Measurements from ENCODE around the gene SPTBN5. TPM values are rescaled to one million over a fixed set of nuclear protein-coding genes. Genes with fewer than 3 reads are reported as not detected.

Gene SPTBN5
- 0.15 TPM for polyA plus RNA-seq (2013)

DNA sequence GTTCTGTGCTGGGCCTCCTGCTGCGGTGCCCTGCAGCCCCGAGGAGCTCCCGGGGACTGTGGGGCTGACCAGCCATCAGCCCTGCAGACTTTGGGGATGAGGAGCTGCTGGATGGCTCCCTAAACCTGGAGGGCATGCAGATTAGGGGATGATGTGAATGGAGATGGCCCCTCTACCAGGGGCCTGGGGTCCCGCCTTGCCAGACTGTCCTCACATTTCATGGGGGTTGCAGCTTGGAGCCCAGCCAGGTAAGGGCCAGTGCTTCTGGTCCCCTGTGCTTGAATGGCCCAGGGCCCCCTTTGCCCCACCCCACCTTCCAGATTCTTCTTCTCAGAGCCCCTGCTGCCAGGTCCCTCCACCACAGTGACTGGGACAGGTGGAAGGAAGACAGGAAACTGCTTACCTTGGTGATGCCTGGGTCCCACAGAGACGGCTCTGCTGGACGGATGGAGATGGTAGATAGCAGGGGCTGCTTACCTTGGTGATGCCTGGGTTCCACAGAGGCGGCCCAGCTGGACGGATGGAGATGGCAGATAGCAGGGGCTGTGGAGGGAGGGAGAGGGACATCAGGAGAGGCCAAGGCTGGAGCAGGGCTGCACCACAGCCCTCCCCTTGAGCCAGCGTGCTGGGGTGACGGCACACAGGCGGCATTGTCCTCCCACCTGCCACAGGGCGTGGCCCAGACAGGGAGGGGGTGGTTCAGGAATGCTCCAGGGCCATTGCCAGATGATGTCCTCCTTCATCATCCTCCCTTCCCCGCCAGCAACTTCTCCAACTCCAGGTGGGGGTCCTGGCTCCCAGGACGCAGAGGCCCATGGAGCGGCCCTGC is at the start of gene SPTBN5:
TSS of gene SPTBN5 (minus strand) at position 632 of the 829 bp plus-strand sequence. CDS start at position 76, 556 bp downstream.
- Histone ChIP-seq H3K9me3 (ENCODE audit: control extremely low read depth in 1 of 5, control insufficient read depth in 4 of 5, insufficient read depth in 2 of 5, low read depth in 1 of 5, low read length in 4 of 5) (no peaks in the 10 kb centered on the region), H3K27ac (ENCODE audit: insufficient read depth in 1 of 2, low read depth in 1 of 2, low read length in 2 of 2, poor library complexity in 1 of 2, severe bottlenecking in 2 of 2) (no peak within 1 kb of the TSS), H3K4me3 (ENCODE audit: control insufficient read depth in 1 of 7, extremely low read depth in 1 of 7, insufficient read depth in 4 of 7, low read depth in 2 of 7, low read length in 6 of 7) (peak within 1 kb of the TSS in 3 of 7 experiments; percentile 13 to 46 (median 46)), H3K36me3 (ENCODE audit: control insufficient read depth in 4 of 4, insufficient read depth in 4 of 4, low read length in 3 of 4) (no peaks in the 10 kb centered on the region), H3K4me1 (ENCODE audit: control extremely low read depth in 1 of 4, control insufficient read depth in 4 of 4, insufficient read depth in 4 of 4, low read length in 3 of 4) (peaks cover 0 to 33% (median 26%) of the 10 kb centered on the region in 4 experiments), H3K27me3 (replicated peaks in 2 of 5; ENCODE audit: control insufficient read depth in 4 of 5, insufficient read depth in 5 of 5, low read length in 4 of 5) (no peaks in the 10 kb centered on the region)
- ChIA-PET POLR2A (no interaction called here), CTCF (interaction anchor here (0.6 to 2.2 kb wide), 10 partner anchors 10 to 28 kb away, joined by 3 to 24 read pairs (median 4); no protein-coding TSS in a partner anchor)
- WGBS (ENCODE audit: insufficient coverage), result 96% methylated on average over 9 of the region's 15 CpGs
- DNase-seq, result no peak

DNA sequence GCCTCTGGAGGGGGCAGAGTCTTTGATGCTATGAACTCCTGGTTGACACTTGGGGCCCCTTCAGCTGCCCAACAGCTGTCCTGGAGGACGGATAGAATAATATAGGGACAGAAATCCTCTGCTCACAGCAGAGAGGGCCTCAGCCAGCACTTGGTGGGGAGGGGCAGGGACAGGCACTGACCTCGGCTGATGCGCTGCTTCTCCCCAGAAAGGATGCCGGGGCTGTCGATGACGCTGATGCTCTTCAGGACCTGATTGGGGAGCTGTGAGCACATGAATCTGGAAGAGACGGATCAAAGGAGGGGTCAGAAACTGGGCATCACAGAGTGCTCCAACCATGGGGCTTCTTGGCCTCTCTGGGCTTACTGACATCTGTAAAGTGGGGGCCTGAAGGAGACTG is 49.0 kb upstream of the SPTBN5 start:
- WGBS (ENCODE audit: insufficient coverage), result 96% methylated on average over 6 of the region's 7 CpGs
- ChIA-PET CTCF (interaction anchor here (1.2 kb wide), 1 partner anchor 9 kb away, joined by 4 read pairs; no protein-coding TSS in a partner anchor), POLR2A (no interaction called here)
- no peak overlapping the region for H3K27ac ChIP-seq (ENCODE audit: insufficient read depth in 1 of 2, low read depth in 1 of 2, low read length in 2 of 2, poor library complexity in 1 of 2, severe bottlenecking in 2 of 2)
- no peaks in the 10 kb centered on the region for H3K9me3 ChIP-seq (ENCODE audit: control extremely low read depth in 1 of 5, control insufficient read depth in 4 of 5, insufficient read depth in 2 of 5, low read depth in 1 of 5, low read length in 4 of 5)
- peaks cover 0 to 4% (median 3%) of the 10 kb centered on the region in 4 experiments for H3K4me1 ChIP-seq (ENCODE audit: control extremely low read depth in 1 of 4, control insufficient read depth in 4 of 4, insufficient read depth in 4 of 4, low read length in 3 of 4)
- DNase-seq, result no peak
- H3K36me3 ChIP-seq (ENCODE audit: control insufficient read depth in 4 of 4, insufficient read depth in 4 of 4, low read length in 3 of 4), result no peaks in the 10 kb centered on the region
- no peaks in the 10 kb centered on the region for H3K27me3 ChIP-seq (replicated peaks in 2 of 5; ENCODE audit: control insufficient read depth in 4 of 5, insufficient read depth in 5 of 5, low read length in 4 of 5)
- no peak overlapping the region for H3K4me3 ChIP-seq (ENCODE audit: control insufficient read depth in 1 of 7, extremely low read depth in 1 of 7, insufficient read depth in 4 of 7, low read depth in 2 of 7, low read length in 6 of 7)

DNA sequence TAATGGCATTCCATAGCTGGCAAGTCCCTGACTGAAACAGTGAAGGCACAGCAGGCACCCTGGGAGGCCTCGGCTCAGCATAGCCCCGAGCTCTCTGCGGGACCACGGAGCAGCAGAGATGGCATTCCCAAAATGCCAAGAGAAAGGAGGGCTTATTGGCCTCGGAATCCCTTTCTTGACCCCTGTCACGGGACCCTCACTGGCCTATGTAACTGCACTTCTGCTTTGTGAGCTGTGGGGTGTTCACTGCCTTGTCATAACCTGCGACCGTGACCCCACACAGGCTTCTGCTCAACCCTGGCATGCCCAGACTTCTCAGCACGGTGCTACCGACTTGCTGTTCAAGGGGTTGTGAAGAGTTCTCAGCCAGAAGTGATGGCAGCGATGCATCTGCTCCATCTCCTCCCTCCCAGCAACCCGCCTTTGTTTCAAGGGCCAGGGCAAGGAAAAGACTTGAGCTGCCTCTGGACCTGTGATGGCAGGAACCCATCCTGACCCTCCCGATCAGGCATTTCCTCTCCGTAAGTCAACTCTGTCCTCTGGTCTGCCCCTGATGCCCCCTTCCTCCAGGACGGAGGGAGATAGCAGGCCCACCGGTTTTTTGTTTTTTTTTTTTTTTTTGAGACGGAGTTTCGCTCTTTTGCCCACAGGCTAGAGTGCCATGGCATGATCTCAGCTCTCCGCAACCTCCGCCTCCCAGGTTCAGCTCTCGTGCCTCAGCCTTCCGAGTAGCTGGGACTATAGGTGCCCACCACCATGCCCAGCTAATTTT is 48.0 kb upstream of the SPTBN5 start:
- ChIA-PET CTCF (interaction anchor here (0.6 to 1.2 kb wide), 2 partner anchors 10 to 1223 kb away, joined by 3 to 4 read pairs; no protein-coding TSS in a partner anchor), POLR2A (no interaction called here)
- no peak overlapping the region for H3K27ac ChIP-seq (ENCODE audit: insufficient read depth in 1 of 2, low read depth in 1 of 2, low read length in 2 of 2, poor library complexity in 1 of 2, severe bottlenecking in 2 of 2)
- H3K4me3 ChIP-seq (ENCODE audit: control insufficient read depth in 1 of 7, extremely low read depth in 1 of 7, insufficient read depth in 4 of 7, low read depth in 2 of 7, low read length in 6 of 7), result no peak overlapping the region
- 97% methylated on average over 19 of the region's 22 CpGs for WGBS (ENCODE audit: insufficient coverage)
- H3K4me1 ChIP-seq (ENCODE audit: control extremely low read depth in 1 of 4, control insufficient read depth in 4 of 4, insufficient read depth in 4 of 4, low read length in 3 of 4), result peaks cover 9 to 15% (median 12%) of the 10 kb centered on the region in 4 experiments
- no peaks in the 10 kb centered on the region for H3K36me3 ChIP-seq (ENCODE audit: control insufficient read depth in 4 of 4, insufficient read depth in 4 of 4, low read length in 3 of 4)
- H3K27me3 ChIP-seq (replicated peaks in 2 of 5; ENCODE audit: control insufficient read depth in 4 of 5, insufficient read depth in 5 of 5, low read length in 4 of 5), result no peaks in the 10 kb centered on the region
- DNase-seq, result no peak
- H3K9me3 ChIP-seq (ENCODE audit: control extremely low read depth in 1 of 5, control insufficient read depth in 4 of 5, insufficient read depth in 2 of 5, low read depth in 1 of 5, low read length in 4 of 5), result no peaks in the 10 kb centered on the region

DNA sequence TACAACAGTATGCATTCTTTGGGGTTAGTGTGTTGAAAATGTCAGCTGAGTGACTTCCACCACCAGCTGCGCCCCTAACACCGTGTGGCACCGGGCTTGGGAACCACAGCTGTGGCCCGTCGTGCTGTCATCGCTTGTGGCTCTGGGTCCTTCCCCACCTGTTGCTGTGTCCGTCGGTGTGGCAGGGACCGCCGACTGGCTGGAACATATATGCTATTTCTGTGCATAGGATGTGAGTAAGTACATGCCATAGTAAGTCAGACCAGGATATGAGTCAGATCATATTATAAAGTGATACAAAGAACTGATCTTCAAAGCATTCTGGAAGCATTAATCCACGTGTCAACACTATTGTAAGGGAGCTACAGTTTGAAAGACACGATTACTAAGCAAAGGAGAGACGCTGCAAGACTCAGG is 46.6 kb upstream of the SPTBN5 start:
- no peak for DNase-seq
- Histone ChIP-seq H3K27ac (ENCODE audit: insufficient read depth in 1 of 2, low read depth in 1 of 2, low read length in 2 of 2, poor library complexity in 1 of 2, severe bottlenecking in 2 of 2) (no peak overlapping the region), H3K27me3 (replicated peaks in 2 of 5; ENCODE audit: control insufficient read depth in 4 of 5, insufficient read depth in 5 of 5, low read length in 4 of 5) (no peaks in the 10 kb centered on the region), H3K36me3 (ENCODE audit: control insufficient read depth in 4 of 4, insufficient read depth in 4 of 4, low read length in 3 of 4) (no peaks in the 10 kb centered on the region), H3K4me3 (ENCODE audit: control insufficient read depth in 1 of 7, extremely low read depth in 1 of 7, insufficient read depth in 4 of 7, low read depth in 2 of 7, low read length in 6 of 7) (no peak overlapping the region), H3K4me1 (ENCODE audit: control extremely low read depth in 1 of 4, control insufficient read depth in 4 of 4, insufficient read depth in 4 of 4, low read length in 3 of 4) (peaks cover 12 to 26% (median 17%) of the 10 kb centered on the region in 4 experiments), H3K9me3 (ENCODE audit: control extremely low read depth in 1 of 5, control insufficient read depth in 4 of 5, insufficient read depth in 2 of 5, low read depth in 1 of 5, low read length in 4 of 5) (no peaks in the 10 kb centered on the region)
- WGBS (ENCODE audit: insufficient coverage), result 100% methylated on average over 9 of the region's 13 CpGs
- ChIA-PET POLR2A (no interaction called here), CTCF (interaction anchor here (0.9 to 1.0 kb wide), 3 partner anchors 15 to 31 kb away, joined by 3 read pairs; no protein-coding TSS in a partner anchor)

DNA sequence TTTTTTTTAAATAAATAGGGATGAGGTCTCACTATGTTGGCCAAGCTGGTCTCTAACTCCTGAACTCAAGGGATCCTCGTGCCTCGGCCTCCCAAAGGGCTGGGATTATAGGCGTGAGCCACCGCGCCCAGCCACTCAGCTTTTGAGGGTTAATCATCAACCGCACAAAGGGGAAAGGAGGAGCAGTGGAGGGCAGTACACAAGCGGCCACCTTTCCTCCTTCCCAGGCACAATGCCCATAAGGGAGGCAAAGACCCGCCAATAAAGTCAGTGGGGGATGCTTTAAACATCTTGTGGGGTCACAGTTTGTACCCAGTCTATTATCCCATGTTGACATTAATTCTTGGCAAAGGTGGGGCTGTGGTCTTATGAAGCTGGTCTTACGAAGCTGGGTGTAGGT is 46.1 kb upstream of the SPTBN5 start:
- 100% methylated on average over 1 of the region's 9 CpGs for WGBS (ENCODE audit: insufficient coverage)
- Histone ChIP-seq H3K27me3 (replicated peaks in 2 of 5; ENCODE audit: control insufficient read depth in 4 of 5, insufficient read depth in 5 of 5, low read length in 4 of 5) (no peaks in the 10 kb centered on the region), H3K36me3 (ENCODE audit: control insufficient read depth in 4 of 4, insufficient read depth in 4 of 4, low read length in 3 of 4) (no peaks in the 10 kb centered on the region), H3K27ac (ENCODE audit: insufficient read depth in 1 of 2, low read depth in 1 of 2, low read length in 2 of 2, poor library complexity in 1 of 2, severe bottlenecking in 2 of 2) (no peak overlapping the region), H3K4me3 (ENCODE audit: control insufficient read depth in 1 of 7, extremely low read depth in 1 of 7, insufficient read depth in 4 of 7, low read depth in 2 of 7, low read length in 6 of 7) (no peak overlapping the region), H3K9me3 (ENCODE audit: control extremely low read depth in 1 of 5, control insufficient read depth in 4 of 5, insufficient read depth in 2 of 5, low read depth in 1 of 5, low read length in 4 of 5) (no peaks in the 10 kb centered on the region), H3K4me1 (ENCODE audit: control extremely low read depth in 1 of 4, control insufficient read depth in 4 of 4, insufficient read depth in 4 of 4, low read length in 3 of 4) (peaks cover 12 to 31% (median 20%) of the 10 kb centered on the region in 4 experiments)
- ChIA-PET CTCF (interaction anchor here (0.9 to 1.0 kb wide), 2 partner anchors 27 to 30 kb away, joined by 3 read pairs; no protein-coding TSS in a partner anchor), POLR2A (no interaction called here)
- DNase-seq, result no peak

DNA sequence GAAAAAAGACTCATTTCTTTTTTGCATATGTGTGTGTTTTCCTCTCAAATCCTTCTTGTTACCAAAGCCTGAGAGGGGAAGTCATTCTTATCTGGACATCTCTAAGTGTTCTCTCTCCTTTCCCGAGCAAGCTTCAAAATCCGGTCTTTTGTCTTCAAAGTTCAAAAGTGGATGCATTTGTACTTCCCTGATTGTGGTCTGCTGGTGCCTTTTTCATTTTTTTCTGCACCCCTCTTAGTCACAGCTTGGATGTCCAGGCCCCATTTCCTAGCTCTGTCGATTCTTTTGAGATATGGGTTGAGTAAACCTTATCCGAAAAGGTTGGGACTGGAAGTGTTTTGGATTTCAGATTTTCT is 43.7 kb upstream of the SPTBN5 start:
- ChIA-PET POLR2A (interaction anchor here (1.2 kb wide), 1 partner anchor 20 kb away, joined by 4 read pairs; no protein-coding TSS in a partner anchor), CTCF (interaction anchor here (0.8 to 3.4 kb wide), 7 partner anchors 12 to 164 kb away, joined by 3 to 12 read pairs (median 5); partner anchors contain the start of gene MAPKBP1)
- no peaks in the 10 kb centered on the region for H3K27me3 ChIP-seq (replicated peaks in 2 of 5; ENCODE audit: control insufficient read depth in 4 of 5, insufficient read depth in 5 of 5, low read length in 4 of 5)
- H3K27ac ChIP-seq (ENCODE audit: insufficient read depth in 1 of 2, low read depth in 1 of 2, low read length in 2 of 2, poor library complexity in 1 of 2, severe bottlenecking in 2 of 2), result no peak overlapping the region
- H3K36me3 ChIP-seq (ENCODE audit: control insufficient read depth in 4 of 4, insufficient read depth in 4 of 4, low read length in 3 of 4), result no peaks in the 10 kb centered on the region
- 0% methylated on average over 2 of the region's 4 CpGs for WGBS (ENCODE audit: insufficient coverage)
- H3K4me3 ChIP-seq (ENCODE audit: control insufficient read depth in 1 of 7, extremely low read depth in 1 of 7, insufficient read depth in 4 of 7, low read depth in 2 of 7, low read length in 6 of 7), result no peak overlapping the region
- peak; percentile 36 to 77 (median 67) for DNase-seq
- H3K4me1 ChIP-seq (ENCODE audit: control extremely low read depth in 1 of 4, control insufficient read depth in 4 of 4, insufficient read depth in 4 of 4, low read length in 3 of 4), result peaks cover 17 to 39% (median 26%) of the 10 kb centered on the region in 4 experiments
- H3K9me3 ChIP-seq (ENCODE audit: control extremely low read depth in 1 of 5, control insufficient read depth in 4 of 5, insufficient read depth in 2 of 5, low read depth in 1 of 5, low read length in 4 of 5), result no peaks in the 10 kb centered on the region

All from common myeloid progenitor, CD34-positive (primary cell).